ENCODE measurements around the gene PPP1R37.
A peak's percentile ranks its signal among the peaks of the same experiment; 100 is the strongest.

Gene PPP1R37

GRCh38 chr19:45156751-45157150 lies 63.8 kb downstream of the PPP1R37 start:
- DNase-seq: no peak

GRCh38 chr19:45158503-45159209 lies 65.7 kb downstream of the PPP1R37 start:
- DNase-seq: no peak

GRCh38 chr19:45159210-45159970 lies 66.4 kb downstream of the PPP1R37 start:
- DNase-seq: no peak

GRCh38 chr19:45159971-45160324 lies 67.0 kb downstream of the PPP1R37 start:
- no peak for DNase-seq

GRCh38 chr19:45160870-45161737 lies 68.1 kb downstream of the PPP1R37 start, which contains the start of gene NKPD1:
Gene NKPD1 (minus strand): TSS chr19:45160982. CDS start chr19:45160150, 832 bp downstream.
- no peak for DNase-seq

GRCh38 chr19:45161738-45162607 lies 69.0 kb downstream of the PPP1R37 start:
- no peak for DNase-seq

GRCh38 chr19:45162608-45163143 lies 69.7 kb downstream of the PPP1R37 start:
- DNase-seq: no peak

GRCh38 chr19:45163156-45163555 lies 70.2 kb downstream of the PPP1R37 start:
- no peak for DNase-seq

- DNase-seq: no peak
Observed at GRCh38 chr19:45163751-45164460, 70.9 kb downstream of the PPP1R37 start.

- peak; percentile 17 for DNase-seq
Observed at GRCh38 chr19:45164577-45165335, 71.8 kb downstream of the PPP1R37 start.

- no peak for DNase-seq
Observed at GRCh38 chr19:45166723-45167252, 73.8 kb downstream of the PPP1R37 start.

GRCh38 chr19:45168767-45169351 lies 75.9 kb downstream of the PPP1R37 start:
- DNase-seq: no peak

- no peak for DNase-seq
Observed at GRCh38 chr19:45169602-45170001, 76.6 kb downstream of the PPP1R37 start.

GRCh38 chr19:45170146-45171106 lies 77.4 kb downstream of the PPP1R37 start:
- no peak for DNase-seq

- DNase-seq: no peak
Observed at GRCh38 chr19:45171211-45171623, 78.2 kb downstream of the PPP1R37 start.

- no peak for DNase-seq
Observed at GRCh38 chr19:45172173-45172572, 79.2 kb downstream of the PPP1R37 start.

- no peak for DNase-seq
Observed at GRCh38 chr19:45172611-45173208, 79.7 kb downstream of the PPP1R37 start.

GRCh38 chr19:45173816-45174215 lies 80.8 kb downstream of the PPP1R37 start:
- DNase-seq: no peak

Measured in SHP77 treated with DMSO at 0.1 percent for 48 hours (cell line).